GM21447 (cell line): ENCODE results near the gene RNGTT.
"Not testable (repeated sequence)": the region's sequence is repeated elsewhere in the genome, so short reads cannot be mapped to it uniquely, and the experiment has no call there.

ENCODE experiments used
- ATAC-seq: cut with Tn5 transposase; IDR thresholded peaks from one replicate; pipeline ENCODE4 v1.9.1; 2021; ENCODE audit not compliant: unreplicated experiment

Gene RNGTT

GRCh38 chr6:88869263-88870020, 94.0 kb downstream of the RNGTT start:
- ATAC-seq: no peak

- ATAC-seq: no peak
Observed at GRCh38 chr6:88867841-88868731, 95.3 kb downstream of the RNGTT start.

GRCh38 chr6:88866856-88867255, 96.6 kb downstream of the RNGTT start:
- ATAC-seq: no peak

GRCh38 chr6:88865275-88865674, 98.1 kb downstream of the RNGTT start:
- ATAC-seq: no peak

GRCh38 chr6:88864359-88865054, 98.9 kb downstream of the RNGTT start:
- no peak for ATAC-seq

- ATAC-seq: no peak
Observed at GRCh38 chr6:88860310-88860709, 103.1 kb downstream of the RNGTT start.

GRCh38 chr6:88858455-88858854, 105.0 kb downstream of the RNGTT start:
- ATAC-seq: no peak

GRCh38 chr6:88856566-88856965, 106.9 kb downstream of the RNGTT start:
- ATAC-seq: no peak

GRCh38 chr6:88855541-88856147, 107.8 kb downstream of the RNGTT start:
- ATAC-seq: no peak

- ATAC-seq: no peak
Observed at GRCh38 chr6:88852775-88853174, 110.6 kb downstream of the RNGTT start.

GRCh38 chr6:88852000-88852399, 111.4 kb downstream of the RNGTT start:
- no peak for ATAC-seq

- ATAC-seq: no peak
Observed at GRCh38 chr6:88848870-88849269, 114.5 kb downstream of the RNGTT start.

GRCh38 chr6:88843040-88843439, 120.4 kb downstream of the RNGTT start:
- ATAC-seq: no peak

GRCh38 chr6:88842320-88842719, 121.1 kb downstream of the RNGTT start:
- ATAC-seq: no peak

- no peak for ATAC-seq
Observed at GRCh38 chr6:88840796-88841539, 122.5 kb downstream of the RNGTT start.

GRCh38 chr6:88840289-88840688, 123.1 kb downstream of the RNGTT start:
- ATAC-seq: no peak

- ATAC-seq: no peak
Observed at GRCh38 chr6:88839280-88839679, 124.1 kb downstream of the RNGTT start.

- ATAC-seq: no peak
Observed at GRCh38 chr6:88835210-88835609, 128.2 kb downstream of the RNGTT start.

- not testable (repeated sequence) for ATAC-seq
Observed at GRCh38 chr6:88833071-88833470, 130.3 kb downstream of the RNGTT start.

GRCh38 chr6:88827599-88827998, 135.8 kb downstream of the RNGTT start:
- not testable (repeated sequence) for ATAC-seq
